IMR-90 (cell line): ENCODE results near the gene ITGB4. TPM values are rescaled to one million over a fixed set of nuclear protein-coding genes. Genes with fewer than 3 reads are reported as not detected.

Experiments
- ATAC-seq: fragments of 200-7000 bp; cut with Tn5 transposase; 2 replicates; pipeline ENCODE4 v1.9.1; 2020; ENCODE audit warnings: low read depth, mild to moderate bottlenecking, moderate library complexity
- BruUV-seq: library from RNA; stranded (reverse); fragments of 400-500 nt; replicated peaks from 2 replicates; lab custom pipeline; 2021; lab: Mats Ljungman, UMichigan
- CTCF ChIA-PET: fragments of 300-600 bp; formaldehyde crosslinking; extraction: SDS; loops from one replicate; lab custom pipeline; 2021; ENCODE audit warnings: antibody characterized with exemption; lab: Yijun Ruan, JAX
- POLR2A ChIA-PET: fragments of 300-600 bp; sonication (Branson Sonifier 250); formaldehyde crosslinking; loops from one replicate; lab custom pipeline; 2022; ENCODE audit warnings: antibody characterized with exemption; ENCODE audit not compliant: unreplicated experiment; lab: Charles Lee
- DNase-seq: peaks from one replicate; pipeline ENCODE4 v3.0.0; 2013
- H2AFZ ChIP-seq: replicated peaks from 2 replicates; pipeline ENCODE3; 2013; ENCODE audit warnings: low read length, mild to moderate bottlenecking; ENCODE audit not compliant: poor library complexity
- H2AK5ac ChIP-seq: 2 replicates; pipeline ENCODE4 v1.6.1; 2013; ENCODE audit warnings: low read depth, low read length, inconsistent platforms
- H2AK9ac ChIP-seq: replicated peaks from 2 replicates; pipeline ENCODE3; 2013; ENCODE audit warnings: mild to moderate bottlenecking, low read depth, low read length, moderate library complexity; ENCODE audit not compliant: poor library complexity
- H2BK120ac ChIP-seq: 2 replicates; pipeline ENCODE4 v1.6.1; 2013; ENCODE audit warnings: low read depth, low read length, inconsistent platforms
- H2BK15ac ChIP-seq: 3 replicates; pipeline ENCODE4 v1.6.1; 2013; ENCODE audit warnings: low read depth, low read length, inconsistent platforms
- H2BK20ac ChIP-seq: 2 replicates; pipeline ENCODE4 v1.6.1; 2013; ENCODE audit warnings: low read depth, mild to moderate bottlenecking, inconsistent platforms, low read length, moderate library complexity
- H2BK5ac ChIP-seq: 2 replicates; pipeline ENCODE4 v1.6.1; 2013; ENCODE audit warnings: mild to moderate bottlenecking, low read depth, low read length, inconsistent platforms; ENCODE audit not compliant: poor library complexity, severe bottlenecking
- H3K14ac ChIP-seq: replicated peaks from 2 replicates; pipeline ENCODE4 v1.6.1; 2013; ENCODE audit warnings: low read depth, low read length, inconsistent platforms
- H3K18ac ChIP-seq: 2 replicates; pipeline ENCODE4 v1.6.1; 2013; ENCODE audit warnings: low read depth, low read length, control low read depth
- H3K23ac ChIP-seq: 2 replicates; pipeline ENCODE4 v1.6.1; 2013; ENCODE audit warnings: low read depth, low read length, inconsistent platforms
- H3K27ac ChIP-seq: 2 replicates; pipeline ENCODE4 v1.5.1; 2013; ENCODE audit warnings: mild to moderate bottlenecking, control low read depth, low read length; ENCODE audit not compliant: insufficient read depth
- H3K27me3 ChIP-seq: 2 replicates; pipeline ENCODE4 v1.6.1; 2013; ENCODE audit warnings: low read length; ENCODE audit not compliant: control insufficient read depth, insufficient read depth
- H3K36me3 ChIP-seq: 2 replicates; pipeline ENCODE4 v1.6.1; 2013; ENCODE audit warnings: low read length, mixed read lengths; ENCODE audit not compliant: control insufficient read depth, insufficient read depth
- H3K4ac ChIP-seq: 2 replicates; pipeline ENCODE4 v1.6.1; 2013; ENCODE audit warnings: low read depth, low read length, inconsistent platforms
- H3K4me1 ChIP-seq: 2 replicates; pipeline ENCODE4 v1.6.1; 2013; ENCODE audit warnings: low read length, mixed read lengths; ENCODE audit not compliant: control insufficient read depth, insufficient read depth
- H3K4me2 ChIP-seq: 2 replicates; pipeline ENCODE4 v1.6.1; 2013; ENCODE audit warnings: low read depth, mild to moderate bottlenecking, control low read depth, low read length, moderate library complexity
- H3K4me3 ChIP-seq: 2 replicates; pipeline ENCODE4 v1.5.1; 2013; ENCODE audit warnings: low read depth, mild to moderate bottlenecking, control low read depth, low read length, moderate library complexity; ENCODE audit not compliant: insufficient read depth
- H3K56ac ChIP-seq: 2 replicates; pipeline ENCODE4 v1.6.1; 2013; ENCODE audit warnings: low read length, inconsistent platforms; ENCODE audit not compliant: insufficient read depth; ENCODE audit errors: extremely low read depth
- H3K79me1 ChIP-seq, 2 experiments: 2 replicates each; pipeline ENCODE4 v1.6.1; 2013; ENCODE audit warnings: low read length in 2 of 2, inconsistent platforms in 1 of 2, low read depth in 1 of 2
- H3K9ac ChIP-seq: 2 replicates; pipeline ENCODE4 v1.6.1; 2013; ENCODE audit warnings: low read depth, low read length, control low read depth
- H3K9me1 ChIP-seq: 2 replicates; pipeline ENCODE4 v1.6.1; 2013; ENCODE audit warnings: low read length, inconsistent platforms; ENCODE audit not compliant: insufficient read depth
- H3K9me3 ChIP-seq: 2 replicates; pipeline ENCODE4 v1.6.1; 2013; ENCODE audit warnings: low read length; ENCODE audit not compliant: control insufficient read depth, insufficient read depth
- H4K20me1 ChIP-seq: 2 replicates; pipeline ENCODE4 v1.6.1; 2013; ENCODE audit warnings: low read length, inconsistent platforms; ENCODE audit not compliant: insufficient read depth
- H4K5ac ChIP-seq: 2 replicates; pipeline ENCODE4 v1.6.1; 2013; ENCODE audit warnings: mild to moderate bottlenecking, low read depth, low read length, control low read depth
- H4K8ac ChIP-seq, 2 experiments: 2 replicates each; pipeline ENCODE4 v1.6.1; 2013; ENCODE audit warnings: low read depth in 2 of 2, low read length in 2 of 2, control low read depth in 1 of 2, inconsistent platforms in 1 of 2
- H4K91ac ChIP-seq: 2 replicates; pipeline ENCODE4 v1.6.1; 2013; ENCODE audit warnings: low read depth, low read length, inconsistent platforms; ENCODE audit not compliant: insufficient read depth
- CEBPB ChIP-seq: IDR thresholded peaks from 2 replicates; pipeline ENCODE4 v1.6.1; 2012; ENCODE audit warnings: low read depth, low read length, improper control_type of control experiment
- CHD1 ChIP-seq: IDR thresholded peaks from 2 replicates; pipeline ENCODE4 v1.6.1; 2012; ENCODE audit warnings: low read depth, low read length, improper control_type of control experiment
- MAFK ChIP-seq: IDR thresholded peaks from 2 replicates; pipeline ENCODE4 v1.6.1; 2012; ENCODE audit warnings: low read depth, low read length, improper control_type of control experiment
- RCOR1 ChIP-seq: IDR thresholded peaks from 2 replicates; pipeline ENCODE4 v1.6.1; 2012; ENCODE audit warnings: mild to moderate bottlenecking, low read length, improper control_type of control experiment; ENCODE audit not compliant: insufficient replicate concordance
- SMC3 ChIP-seq: fragments of 150-350 bp; IDR thresholded peaks from 2 replicates; pipeline ENCODE4 v1.6.1; 2016; ENCODE audit warnings: low read depth, mild to moderate bottlenecking, antibody characterized with exemption, low read length, moderate library complexity
- whole genome bisulfite sequencing, 2 experiments: methylation state at CpG; one replicate each; pipeline versions ENCODE4 v1.1.5 to v1.1.7; 2013; ENCODE audit warnings: missing lambda C conversion rate in 2 of 2; ENCODE audit not compliant: insufficient read length in 1 of 2; ENCODE audit errors: extremely low coverage in 2 of 2; 5-methylcytosine and 5-hydroxymethylcytosine counted together
- dilution Hi-C: fragments of 300-500 bp; cut with HindIII; formaldehyde crosslinking; loops from one replicate; pipeline ENCODE4 v1.14.3; 2018; ENCODE audit warnings: low sequenced_read_pairs; ENCODE audit not compliant: unreplicated experiment
- in situ Hi-C: fragments of 300-500 bp; cut with MboI; formaldehyde crosslinking; loops from 3 replicates; pipeline ENCODE4 v1.14.3; 2019; ENCODE audit warnings: low sequenced_read_pairs, inconsistent platforms, mixed read lengths
- intact Hi-C: fragments of 100-400 bp; cut with micrococcal nuclease; formaldehyde crosslinking; loops from 2 replicates; pipeline ENCODE4 v1.10.0; 2022
- polyA plus RNA-seq, 3 experiments: library from polyadenylated mRNA; depleted of rRNA; stranded (reverse); fragments of >200 nt; gene quantifications; 2 replicates each; pipeline ENCODE4 v1.2.3, GENCODE V29; 2012; ENCODE audit warnings: low replicate concordance in 1 of 3
- total RNA-seq: library from RNA; depleted of rRNA; stranded (reverse); fragments of >200 nt; gene quantifications from 2 replicates; pipeline ENCODE4 v1.2.3, GENCODE V29; 2012
- TF ChIP-seq, protein P1 (sequence below): fragments of 150-350 bp; IDR thresholded peaks from 2 replicates; pipeline ENCODE4 v1.6.1; 2016; ENCODE audit warnings: low read depth, mild to moderate bottlenecking, low read length, moderate library complexity, borderline replicate concordance

ITGB4 gene
- total and polyA plus RNA-seq, 2 of the 4 experiments (the other 2 are of a cell fraction): under 0.01 to 0.27 TPM

DNA sequence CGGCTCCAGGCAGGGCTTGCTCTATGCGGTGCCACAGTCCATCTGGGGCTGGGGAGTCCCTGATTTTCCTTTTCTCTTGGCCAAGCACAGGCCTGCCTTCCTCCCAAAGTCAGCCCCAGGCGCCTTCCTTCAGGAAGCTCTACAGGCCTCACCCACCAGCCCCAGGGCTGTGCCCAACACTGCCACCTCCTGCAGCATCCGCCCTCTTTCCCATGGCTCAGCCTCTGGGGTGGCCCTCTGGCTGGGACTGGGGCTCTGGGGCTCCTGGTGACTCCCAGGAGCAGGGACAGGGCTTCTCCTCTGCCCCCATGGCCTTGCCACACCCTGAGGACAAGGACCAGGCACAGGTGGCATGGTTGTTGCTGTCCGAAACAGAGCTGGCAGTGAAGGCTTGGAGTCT lies 817 bp downstream of the ITGB4 start:
- Histone ChIP-seq H3K4me2 (no peak overlapping the region), H3K9me1 (no peaks in the 10 kb centered on the region), H3K14ac (no peak overlapping the region), H2BK15ac (no peak overlapping the region), H2AK9ac (peak overlapping the region; percentile 24), H3K4me1 (no peaks in the 10 kb centered on the region), H2BK120ac (no peak overlapping the region), H2BK5ac (no peak overlapping the region), H2AK5ac (no peak overlapping the region), H3K56ac (no peak overlapping the region), H2AFZ (no peak overlapping the region), H3K4me3 (no peak overlapping the region), H4K8ac (no peak overlapping the region), H4K91ac (no peak overlapping the region), H3K27ac (no peak overlapping the region), H3K79me1 (no peaks in the 10 kb centered on the region), H3K4ac (no peak overlapping the region), H2BK20ac (no peak overlapping the region), H4K5ac (no peak overlapping the region), H3K9me3 (no peaks in the 10 kb centered on the region), H3K9ac (no peak overlapping the region), H3K27me3 (peaks cover 53% of the 10 kb centered on the region), H3K36me3 (no peaks in the 10 kb centered on the region), H3K23ac (no peak overlapping the region), H4K20me1 (no peaks in the 10 kb centered on the region), H3K18ac (no peak overlapping the region)
- ChIA-PET CTCF (no interaction called here), POLR2A (no interaction called here)
- 73% methylated on average over 4 of the region's 5 CpGs; no CpG with 5 or more reads in 1 of the 2 experiments for WGBS, 2 experiments
- ATAC-seq (no peak), DNase-seq (no peak)
- dilution Hi-C loops (no loop called here), in situ Hi-C loops (no loop called here), intact Hi-C loops (no loop called here)
- TF ChIP-seq CHD1 (no peak), RCOR1 (no peak), MAFK (no peak), CEBPB (no peak), SMC3 (no peak)
- TF ChIP-seq, protein P1, sequence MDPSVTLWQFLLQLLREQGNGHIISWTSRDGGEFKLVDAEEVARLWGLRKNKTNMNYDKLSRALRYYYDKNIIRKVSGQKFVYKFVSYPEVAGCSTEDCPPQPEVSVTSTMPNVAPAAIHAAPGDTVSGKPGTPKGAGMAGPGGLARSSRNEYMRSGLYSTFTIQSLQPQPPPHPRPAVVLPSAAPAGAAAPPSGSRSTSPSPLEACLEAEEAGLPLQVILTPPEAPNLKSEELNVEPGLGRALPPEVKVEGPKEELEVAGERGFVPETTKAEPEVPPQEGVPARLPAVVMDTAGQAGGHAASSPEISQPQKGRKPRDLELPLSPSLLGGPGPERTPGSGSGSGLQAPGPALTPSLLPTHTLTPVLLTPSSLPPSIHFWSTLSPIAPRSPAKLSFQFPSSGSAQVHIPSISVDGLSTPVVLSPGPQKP: no peak
- BruUV-seq: no TSS peak
